GM10248 (cell line): ENCODE data around the gene ZC3H4.

ENCODE experiments used
- CTCF ChIA-PET: fragments of 300-600 bp; sonication (Branson Sonifier 250); formaldehyde crosslinking; extraction: SDS; loops from one replicate; lab custom pipeline; 2021; ENCODE audit warnings: antibody characterized with exemption; lab: Yijun Ruan, JAX
- POLR2A ChIA-PET: fragments of 350-650 bp; sonication (Branson Sonifier 250); formaldehyde crosslinking; extraction: SDS; loops from one replicate; lab custom pipeline; 2020; ENCODE audit warnings: antibody characterized with exemption; lab: Yijun Ruan, JAX
- DNase-seq: peaks from one replicate; pipeline ENCODE4 v3.0.0; 2012; ENCODE audit errors: extremely low spot score
- CTCF ChIP-seq: IDR thresholded peaks from 2 replicates; pipeline ENCODE4 v1.5.1; 2012; ENCODE audit warnings: mild to moderate bottlenecking, low read depth; ENCODE audit errors: extremely low read depth, missing control alignments, control extremely low read depth

The ZC3H4 gene

GRCh38 chr19:47068876-47069406 is 44.6 kb downstream of the ZC3H4 start:
- ChIA-PET POLR2A (no interaction called here), CTCF (no interaction called here)
- no peak for TF ChIP-seq CTCF
- DNase-seq, result no peak

GRCh38 chr19:47068246-47068645 is 45.3 kb downstream of the ZC3H4 start:
- POLR2A ChIA-PET, result no interaction called here
- CTCF ChIA-PET, result interaction anchor here (1.3 kb wide), 1 partner anchor 10 kb away, joined by 4 read pairs; no protein-coding TSS in a partner anchor
- DNase-seq, result no peak
- TF ChIP-seq CTCF, result no peak

- CTCF ChIA-PET, result interaction anchor here (1.3 kb wide), 1 partner anchor 11 kb away, joined by 4 read pairs; no protein-coding TSS in a partner anchor
- TF ChIP-seq CTCF, result no peak
These were observed 46.2 kb downstream of the ZC3H4 start for GRCh38 chr19:47067215-47067847.

GRCh38 chr19:47066376-47067214 is 47.0 kb downstream of the ZC3H4 start:
- ChIA-PET POLR2A (no interaction called here), CTCF (no interaction called here)
- DNase-seq, result no peak
- TF ChIP-seq CTCF, result no peak

More at GRCh38 chr19:47067215-47067847, 46.2 kb downstream of the ZC3H4 start:
- POLR2A ChIA-PET, result no interaction called here
- DNase-seq, result no peak

GRCh38 chr19:47065242-47065641 is 48.3 kb downstream of the ZC3H4 start:
- ChIA-PET CTCF (no interaction called here), POLR2A (no interaction called here)
- TF ChIP-seq CTCF, result no peak
- DNase-seq, result no peak

GRCh38 chr19:47063874-47064273 is 49.7 kb downstream of the ZC3H4 start:
- no peak for DNase-seq
- no peak for TF ChIP-seq CTCF
- ChIA-PET CTCF (interaction anchor here (0.9 to 1.4 kb wide), 3 partner anchors 16 to 51 kb away, joined by 3 to 4 read pairs (median 3); no protein-coding TSS in a partner anchor), POLR2A (interaction anchor here (1.0 kb wide), 1 partner anchor 52 kb away, joined by 7 read pairs; no protein-coding TSS in a partner anchor)
